ENCODE results near the gene KIAA1671.
"Not testable (repeated sequence)": the region's sequence is repeated elsewhere in the genome, so short reads cannot be mapped to it uniquely, and the experiment has no call there.

Gene KIAA1671

GRCh38 chr22:25236417-25236816 lies 283.9 kb downstream of the KIAA1671 start:
- DNase-seq (ENCODE audit: low read depth) = no peak
- TF ChIP-seq, protein P1, sequence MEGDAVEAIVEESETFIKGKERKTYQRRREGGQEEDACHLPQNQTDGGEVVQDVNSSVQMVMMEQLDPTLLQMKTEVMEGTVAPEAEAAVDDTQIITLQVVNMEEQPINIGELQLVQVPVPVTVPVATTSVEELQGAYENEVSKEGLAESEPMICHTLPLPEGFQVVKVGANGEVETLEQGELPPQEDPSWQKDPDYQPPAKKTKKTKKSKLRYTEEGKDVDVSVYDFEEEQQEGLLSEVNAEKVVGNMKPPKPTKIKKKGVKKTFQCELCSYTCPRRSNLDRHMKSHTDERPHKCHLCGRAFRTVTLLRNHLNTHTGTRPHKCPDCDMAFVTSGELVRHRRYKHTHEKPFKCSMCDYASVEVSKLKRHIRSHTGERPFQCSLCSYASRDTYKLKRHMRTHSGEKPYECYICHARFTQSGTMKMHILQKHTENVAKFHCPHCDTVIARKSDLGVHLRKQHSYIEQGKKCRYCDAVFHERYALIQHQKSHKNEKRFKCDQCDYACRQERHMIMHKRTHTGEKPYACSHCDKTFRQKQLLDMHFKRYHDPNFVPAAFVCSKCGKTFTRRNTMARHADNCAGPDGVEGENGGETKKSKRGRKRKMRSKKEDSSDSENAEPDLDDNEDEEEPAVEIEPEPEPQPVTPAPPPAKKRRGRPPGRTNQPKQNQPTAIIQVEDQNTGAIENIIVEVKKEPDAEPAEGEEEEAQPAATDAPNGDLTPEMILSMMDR (IDR thresholded peaks at IDR 0.05; ENCODE audit: control insufficient read depth, extremely low read depth, insufficient read depth) = no peak
- H3K4me3 ChIP-seq (ENCODE audit: low read depth, low read length) = no peak overlapping the region; the same call in 1 of the 2 replicates

GRCh38 chr22:25237503-25237902 lies 285.0 kb downstream of the KIAA1671 start:
- TF ChIP-seq, protein P1 (IDR thresholded peaks at IDR 0.05; ENCODE audit: control insufficient read depth, extremely low read depth, insufficient read depth) = no peak
- no peak overlapping the region for H3K4me3 ChIP-seq (ENCODE audit: low read depth, low read length)
- DNase-seq (ENCODE audit: low read depth) = no peak

GRCh38 chr22:25238058-25238457 lies 285.5 kb downstream of the KIAA1671 start:
- H3K4me3 ChIP-seq (ENCODE audit: low read depth, low read length); DNase-seq (ENCODE audit: low read depth): not testable (repeated sequence)
